K562 (cell line): ENCODE results near the gene CREB3L1. TPM values are rescaled to one million over a fixed set of nuclear protein-coding genes. Genes with fewer than 3 reads are reported as not detected.
A peak's percentile ranks its signal among the peaks of the same experiment; 100 is the strongest.

Experiments used
- BDP1 ChIP-seq: IDR thresholded peaks from 3 replicates; pipeline ENCODE4 v1.6.1; 2011; ENCODE audit not compliant: insufficient read length, insufficient read depth
- CBX8 ChIP-seq: fragments of 200-600 bp; sonication (generic); IDR thresholded peaks from 2 replicates; pipeline ENCODE4 v1.6.1; 2012; ENCODE audit warnings: borderline replicate concordance, mixed run types, low read depth, mild to moderate bottlenecking, moderate library complexity, mixed read lengths, low read length, control low read depth, inconsistent platforms; ENCODE audit not compliant: poor library complexity, severe bottlenecking; ENCODE audit errors: extremely low read depth
- CEBPB ChIP-seq: fragments of 450-650 bp; IDR thresholded peaks from 2 replicates; pipeline ENCODE4 v1.6.1; 2016; ENCODE audit warnings: missing genetic modification characterization, missing compliant biosample characterization
- EWSR1 ChIP-seq: fragments of 450-650 bp; IDR thresholded peaks from 2 replicates; pipeline ENCODE4 v1.6.1; 2018; ENCODE audit warnings: borderline replicate concordance, mild to moderate bottlenecking, low read depth, moderate library complexity; ENCODE audit not compliant: partially characterized antibody
- KLF16 ChIP-seq: IDR thresholded peaks from 2 replicates; pipeline ENCODE4 v1.6.1; 2016; ENCODE audit warnings: antibody characterized with exemption
- MCM3 ChIP-seq: fragments of 450-650 bp; IDR thresholded peaks from 2 replicates; pipeline ENCODE4 v1.6.1; 2016
- NONO ChIP-seq, 2 experiments: fragments of 200-400 bp in 1 of 2; fragments of 450-650 bp in 1 of 2; formaldehyde crosslinking in 1 of 2; IDR thresholded peaks; 2 replicates each; pipeline ENCODE4 v1.6.1; 2017; ENCODE audit warnings: low read depth in 2 of 2, mild to moderate bottlenecking in 2 of 2, moderate library complexity in 2 of 2, low read length in 1 of 2
- RFX1 ChIP-seq: fragments of 450-650 bp; IDR thresholded peaks from 2 replicates; pipeline ENCODE4 v1.6.1; 2016; ENCODE audit warnings: mild to moderate bottlenecking, moderate library complexity
- SUPT5H ChIP-seq: fragments of 450-650 bp; IDR thresholded peaks from 2 replicates; pipeline ENCODE4 v1.6.1; 2016
- YY1 ChIP-seq, 3 experiments: IDR thresholded peaks; 2 replicates each; pipeline ENCODE4 v1.6.1; 2011; ENCODE audit warnings: low read length in 2 of 3, mild to moderate bottlenecking in 2 of 3, moderate library complexity in 2 of 3, borderline replicate concordance in 1 of 3, control low read depth in 1 of 3, low read depth in 1 of 3; ENCODE audit not compliant: insufficient read depth in 3 of 3, insufficient replicate concordance in 2 of 3, control insufficient read depth in 1 of 3, insufficient read length in 1 of 3; ENCODE audit errors: extremely low read depth in 1 of 3
- ZBTB1 ChIP-seq: sonication (generic); formaldehyde crosslinking; IDR thresholded peaks from 2 replicates; pipeline ENCODE4 v1.8.1; 2023; ENCODE audit warnings: missing genetic modification reagents, low read depth, mild to moderate bottlenecking, borderline replicate concordance
- ZNF408 ChIP-seq: fragments of 250-450 bp; sonication (Bioruptor Pico); IDR thresholded peaks from 2 replicates; pipeline ENCODE4 v1.4.0; 2020; ENCODE audit warnings: low read depth, mild to moderate bottlenecking, moderate library complexity
- polyA plus RNA-seq, 8 experiments: library from polyadenylated mRNA; depleted of rRNA in 4 of 8; stranded (reverse) in 5 of 8; unstranded in 3 of 8; fragments of >200 nt; fragmentation: Nextera tagmentation in 2 of 8; fragmentation: Illumina TruSeq in 1 of 8; extraction: Ambion mirVana in 2 of 8; extraction: Trizol in 1 of 8; gene quantifications; 2 replicates each; pipeline versions ENCODE4 v1.2.1 to v1.2.3, GENCODE V29; 2011 to 2014; ENCODE audit warnings: inconsistent platforms in 1 of 8, missing spikeins in 1 of 8
- total RNA-seq, 7 experiments: library from RNA; depleted of rRNA in 6 of 7; stranded (reverse); fragments of >200 nt in 6 of 7; fragmentation: Illumina TruSeq in 2 of 7; extraction: Trizol in 2 of 7; gene quantifications; 2 replicates each; pipeline versions ENCODE4 v1.2.1 to v1.2.3, GENCODE V29; 2011 to 2021; ENCODE audit warnings: low replicate concordance in 1 of 7
- TF ChIP-seq, protein P1 (sequence below): fragments of 450-650 bp; IDR thresholded peaks from 2 replicates; pipeline ENCODE4 v1.6.1; 2018; ENCODE audit not compliant: partially characterized antibody
- TF ChIP-seq, protein P2 (sequence below): fragments of 150-350 bp; IDR thresholded peaks from 2 replicates; pipeline ENCODE4 v1.6.1; 2014; ENCODE audit warnings: low read depth, mild to moderate bottlenecking, low read length, borderline replicate concordance
- TF ChIP-seq, protein P3 (sequence below): conservative IDR thresholded peaks from 2 replicates; pipeline ENCODE4 v1.6.1; 2011; ENCODE audit warnings: low read depth, mild to moderate bottlenecking, low read length; ENCODE audit not compliant: control insufficient read depth
- TF ChIP-seq, protein P4 (sequence below): sonication (generic); formaldehyde crosslinking; IDR thresholded peaks from 2 replicates; pipeline ENCODE4 v1.8.0; 2022; ENCODE audit warnings: mild to moderate bottlenecking, missing genetic modification reagents

The CREB3L1 gene
- total and polyA plus RNA-seq, 9 of the 15 experiments (the other 6 are each of a cell fraction or from before 2014, with no cell fraction given) = 1.2 to 27.6 (median 3.7) TPM

DNA sequence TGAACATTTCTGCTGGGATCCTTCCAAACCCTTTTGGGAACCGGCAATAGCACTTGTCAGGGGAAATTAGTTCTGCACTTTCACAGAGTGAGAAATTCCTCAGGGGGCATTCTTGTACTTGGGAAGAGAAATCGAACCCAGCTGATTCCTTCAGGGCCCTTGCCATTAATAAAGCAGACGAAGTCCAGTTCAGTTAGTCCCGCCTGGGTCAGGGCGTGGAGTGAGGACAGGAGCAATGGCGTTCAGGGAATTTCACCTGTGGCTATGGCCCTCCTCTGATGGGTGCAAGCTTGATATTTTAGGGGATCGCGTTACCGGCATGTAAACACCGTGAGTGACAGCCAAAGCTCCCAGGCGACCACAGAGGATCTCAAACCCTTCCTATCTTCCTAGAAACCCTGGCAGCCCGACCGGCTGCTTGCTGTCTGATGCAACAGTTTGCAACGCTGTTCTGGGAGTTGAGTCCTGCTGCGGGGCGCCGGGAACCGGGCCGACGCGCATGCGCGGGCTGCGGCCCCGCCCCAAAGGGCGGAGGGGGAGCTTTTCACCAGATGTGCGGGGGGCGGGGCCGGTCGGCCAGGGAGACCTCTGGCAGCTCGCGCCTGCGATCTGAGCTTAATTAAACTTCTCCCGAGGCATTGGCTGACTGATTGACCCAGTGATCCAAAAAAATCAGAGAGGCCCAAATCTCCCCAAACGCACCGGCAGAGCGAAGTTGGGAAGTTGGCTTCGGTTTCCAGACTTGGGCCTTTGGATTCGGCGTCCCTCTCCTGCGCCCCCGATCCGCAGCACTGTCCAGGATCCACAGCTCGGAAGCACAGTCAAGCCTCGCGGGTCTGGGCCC lies 34.3 kb upstream of the CREB3L1 start (continued):
- TF ChIP-seq CBX8 = no peak
- TF ChIP-seq, protein P1, sequence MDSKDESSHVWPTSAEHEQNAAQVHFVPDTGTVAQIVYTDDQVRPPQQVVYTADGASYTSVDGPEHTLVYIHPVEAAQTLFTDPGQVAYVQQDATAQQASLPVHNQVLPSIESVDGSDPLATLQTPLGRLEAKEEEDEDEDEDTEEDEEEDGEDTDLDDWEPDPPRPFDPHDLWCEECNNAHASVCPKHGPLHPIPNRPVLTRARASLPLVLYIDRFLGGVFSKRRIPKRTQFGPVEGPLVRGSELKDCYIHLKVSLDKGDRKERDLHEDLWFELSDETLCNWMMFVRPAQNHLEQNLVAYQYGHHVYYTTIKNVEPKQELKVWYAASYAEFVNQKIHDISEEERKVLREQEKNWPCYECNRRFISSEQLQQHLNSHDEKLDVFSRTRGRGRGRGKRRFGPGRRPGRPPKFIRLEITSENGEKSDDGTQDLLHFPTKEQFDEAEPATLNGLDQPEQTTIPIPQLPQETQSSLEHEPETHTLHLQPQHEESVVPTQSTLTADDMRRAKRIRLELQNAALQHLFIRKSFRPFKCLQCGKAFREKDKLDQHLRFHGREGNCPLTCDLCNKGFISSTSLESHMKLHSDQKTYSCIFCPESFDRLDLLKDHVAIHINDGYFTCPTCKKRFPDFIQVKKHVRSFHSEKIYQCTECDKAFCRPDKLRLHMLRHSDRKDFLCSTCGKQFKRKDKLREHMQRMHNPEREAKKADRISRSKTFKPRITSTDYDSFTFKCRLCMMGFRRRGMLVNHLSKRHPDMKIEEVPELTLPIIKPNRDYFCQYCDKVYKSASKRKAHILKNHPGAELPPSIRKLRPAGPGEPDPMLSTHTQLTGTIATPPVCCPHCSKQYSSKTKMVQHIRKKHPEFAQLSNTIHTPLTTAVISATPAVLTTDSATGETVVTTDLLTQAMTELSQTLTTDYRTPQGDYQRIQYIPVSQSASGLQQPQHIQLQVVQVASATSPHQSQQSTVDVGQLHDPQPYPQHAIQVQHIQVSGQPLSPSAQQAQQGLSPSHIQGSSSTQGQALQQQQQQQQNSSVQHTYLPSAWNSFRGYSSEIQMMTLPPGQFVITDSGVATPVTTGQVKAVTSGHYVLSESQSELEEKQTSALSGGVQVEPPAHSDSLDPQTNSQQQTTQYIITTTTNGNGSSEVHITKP = peak; percentile 50
- peak; percentile 45; the same call in 1 of the 2 replicates for TF ChIP-seq KLF16
- TF ChIP-seq, protein P2, sequence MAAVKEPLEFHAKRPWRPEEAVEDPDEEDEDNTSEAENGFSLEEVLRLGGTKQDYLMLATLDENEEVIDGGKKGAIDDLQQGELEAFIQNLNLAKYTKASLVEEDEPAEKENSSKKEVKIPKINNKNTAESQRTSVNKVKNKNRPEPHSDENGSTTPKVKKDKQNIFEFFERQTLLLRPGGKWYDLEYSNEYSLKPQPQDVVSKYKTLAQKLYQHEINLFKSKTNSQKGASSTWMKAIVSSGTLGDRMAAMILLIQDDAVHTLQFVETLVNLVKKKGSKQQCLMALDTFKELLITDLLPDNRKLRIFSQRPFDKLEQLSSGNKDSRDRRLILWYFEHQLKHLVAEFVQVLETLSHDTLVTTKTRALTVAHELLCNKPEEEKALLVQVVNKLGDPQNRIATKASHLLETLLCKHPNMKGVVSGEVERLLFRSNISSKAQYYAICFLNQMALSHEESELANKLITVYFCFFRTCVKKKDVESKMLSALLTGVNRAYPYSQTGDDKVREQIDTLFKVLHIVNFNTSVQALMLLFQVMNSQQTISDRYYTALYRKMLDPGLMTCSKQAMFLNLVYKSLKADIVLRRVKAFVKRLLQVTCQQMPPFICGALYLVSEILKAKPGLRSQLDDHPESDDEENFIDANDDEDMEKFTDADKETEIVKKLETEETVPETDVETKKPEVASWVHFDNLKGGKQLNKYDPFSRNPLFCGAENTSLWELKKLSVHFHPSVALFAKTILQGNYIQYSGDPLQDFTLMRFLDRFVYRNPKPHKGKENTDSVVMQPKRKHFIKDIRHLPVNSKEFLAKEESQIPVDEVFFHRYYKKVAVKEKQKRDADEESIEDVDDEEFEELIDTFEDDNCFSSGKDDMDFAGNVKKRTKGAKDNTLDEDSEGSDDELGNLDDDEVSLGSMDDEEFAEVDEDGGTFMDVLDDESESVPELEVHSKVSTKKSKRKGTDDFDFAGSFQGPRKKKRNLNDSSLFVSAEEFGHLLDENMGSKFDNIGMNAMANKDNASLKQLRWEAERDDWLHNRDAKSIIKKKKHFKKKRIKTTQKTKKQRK = no peak
- TF ChIP-seq RFX1 = peak; percentile 93
- TF ChIP-seq, protein P3, sequence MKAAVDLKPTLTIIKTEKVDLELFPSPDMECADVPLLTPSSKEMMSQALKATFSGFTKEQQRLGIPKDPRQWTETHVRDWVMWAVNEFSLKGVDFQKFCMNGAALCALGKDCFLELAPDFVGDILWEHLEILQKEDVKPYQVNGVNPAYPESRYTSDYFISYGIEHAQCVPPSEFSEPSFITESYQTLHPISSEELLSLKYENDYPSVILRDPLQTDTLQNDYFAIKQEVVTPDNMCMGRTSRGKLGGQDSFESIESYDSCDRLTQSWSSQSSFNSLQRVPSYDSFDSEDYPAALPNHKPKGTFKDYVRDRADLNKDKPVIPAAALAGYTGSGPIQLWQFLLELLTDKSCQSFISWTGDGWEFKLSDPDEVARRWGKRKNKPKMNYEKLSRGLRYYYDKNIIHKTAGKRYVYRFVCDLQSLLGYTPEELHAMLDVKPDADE = no peak
- TF ChIP-seq, protein P4, sequence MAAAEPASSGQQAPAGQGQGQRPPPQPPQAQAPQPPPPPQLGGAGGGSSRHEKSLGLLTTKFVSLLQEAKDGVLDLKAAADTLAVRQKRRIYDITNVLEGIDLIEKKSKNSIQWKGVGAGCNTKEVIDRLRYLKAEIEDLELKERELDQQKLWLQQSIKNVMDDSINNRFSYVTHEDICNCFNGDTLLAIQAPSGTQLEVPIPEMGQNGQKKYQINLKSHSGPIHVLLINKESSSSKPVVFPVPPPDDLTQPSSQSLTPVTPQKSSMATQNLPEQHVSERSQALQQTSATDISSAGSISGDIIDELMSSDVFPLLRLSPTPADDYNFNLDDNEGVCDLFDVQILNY (CRISPR knock-in tag) = no peak
- TF ChIP-seq EWSR1 = no peak
- TF ChIP-seq CEBPB = peak; percentile 100
- TF ChIP-seq NONO (IDR thresholded peaks at IDR 0.05; ENCODE audit: low read depth in 2 of 2, low read length in 1 of 2) = no peak
- TF ChIP-seq SUPT5H = peak; percentile 87
- no peak for TF ChIP-seq ZNF408 (CRISPR knock-in tag)
- TF ChIP-seq YY1 (IDR thresholded peaks at IDR 0.05; ENCODE audit: borderline replicate concordance in 1 of 3, control insufficient read depth in 1 of 3, extremely low read depth in 1 of 3, insufficient read depth in 3 of 3, insufficient read length in 1 of 3, insufficient replicate concordance in 2 of 3, low read depth in 1 of 3, low read length in 2 of 3) = peak in 1 of 3 experiments; percentile 74
- TF ChIP-seq MCM3 = no peak
- no peak for TF ChIP-seq BDP1
- no peak for TF ChIP-seq ZBTB1
